A549 (cell line): ENCODE measurements around the gene KLF6. TPM values are rescaled to one million over a fixed set of nuclear protein-coding genes. Genes with fewer than 3 reads are reported as not detected.
A peak's percentile ranks its signal among the peaks of the same experiment; 100 is the strongest.

ENCODE experiments used
- ATAC-seq, 2 experiments: fragments of 200-7000 bp in 1 of 2; fragments of >200 bp in 1 of 2; cut with Nextera tagmentation in 1 of 2; cut with Tn5 transposase in 1 of 2; 3 replicates each; pipeline versions ENCODE4 v1.8.0 to v1.9.1; 2018 to 2020; ENCODE audit warnings: mild to moderate bottlenecking in 1 of 2, moderate library complexity in 1 of 2
- CTCF ChIA-PET: fragments of 300-600 bp; sonication (Branson Sonifier 250); formaldehyde crosslinking; extraction: SDS; loops from one replicate; lab custom pipeline; 2021; ENCODE audit warnings: antibody characterized with exemption, inconsistent platforms; lab: Yijun Ruan, JAX
- POLR2A ChIA-PET: fragments of 350-600 bp; formaldehyde crosslinking; extraction: SDS; loops from one replicate; lab custom pipeline; 2021; ENCODE audit warnings: antibody characterized with exemption, inconsistent platforms; lab: Yijun Ruan, JAX
- DNase-seq, 2 experiments: peaks; one replicate each; pipeline versions ENCODE4 v3.0.0 to v3.0.0-alpha.2; 2011 to 2016; ENCODE audit warnings: low read depth in 1 of 2, low spot score in 1 of 2
- FAIRE-seq: peaks from 2 replicates; lab custom pipeline; 2011; peaks lifted over from hg19 to GRCh38; lab: Jason Lieb, UNC
- H3K27ac ChIP-seq, 2 experiments: fragments of >200 bp; sonication (Bioruptor Twin); formaldehyde crosslinking; 3 replicates each; pipeline ENCODE4 v1.5.1; 2016 to 2017
- H3K4me1 ChIP-seq: fragments of >200 bp; sonication (Bioruptor Twin); formaldehyde crosslinking; 3 replicates; pipeline ENCODE4 v1.6.1; 2016
- H3K4me2 ChIP-seq: fragments of >200 bp; sonication (Bioruptor Twin); formaldehyde crosslinking; 3 replicates; pipeline ENCODE4 v1.6.1; 2016
- H3K4me3 ChIP-seq: fragments of >200 bp; sonication (Bioruptor Twin); formaldehyde crosslinking; 3 replicates; pipeline ENCODE4 v1.5.1; 2016
- H3K9me3 ChIP-seq: fragments of >200 bp; sonication (Bioruptor Twin); formaldehyde crosslinking; 3 replicates; pipeline ENCODE4 v1.6.1; 2016
- BHLHE40 ChIP-seq: IDR thresholded peaks from 2 replicates; pipeline ENCODE4 v1.6.1; 2012; ENCODE audit warnings: low read depth, low read length, inconsistent platforms
- CBX2 ChIP-seq: fragments of 200-600 bp; sonication (generic); IDR thresholded peaks from 2 replicates; pipeline ENCODE4 v1.6.1; 2016; ENCODE audit warnings: low read depth, mild to moderate bottlenecking, borderline replicate concordance
- CEBPB ChIP-seq, 2 experiments: fragments of >200 bp in 1 of 2; sonication (Bioruptor Twin) in 1 of 2; formaldehyde crosslinking in 1 of 2; IDR thresholded peaks; 2 replicates each; pipeline ENCODE4 v1.6.1; 2012 to 2016
- CHD4 ChIP-seq: fragments of 200-600 bp; sonication (generic); IDR thresholded peaks from 2 replicates; pipeline ENCODE4 v1.6.1; 2016; ENCODE audit warnings: antibody characterized with exemption, mild to moderate bottlenecking, borderline replicate concordance
- CTCF ChIP-seq: fragments of >200 bp; sonication (Bioruptor Twin); formaldehyde crosslinking; IDR thresholded peaks from 3 replicates; pipeline ENCODE4 v1.5.1; 2016
- ESRRA ChIP-seq: fragments of 150-350 bp; IDR thresholded peaks from 2 replicates; pipeline ENCODE4 v1.6.1; 2014; ENCODE audit warnings: mild to moderate bottlenecking, low read length, borderline replicate concordance
- GATA3 ChIP-seq: IDR thresholded peaks from 2 replicates; pipeline ENCODE4 v1.6.1; 2012; ENCODE audit warnings: borderline replicate concordance
- HDAC2 ChIP-seq: fragments of 200-600 bp; sonication (generic); IDR thresholded peaks from 2 replicates; pipeline ENCODE4 v1.6.1; 2016
- HOXB13 ChIP-seq: fragments of 250-450 bp; sonication (Bioruptor Pico); IDR thresholded peaks from 2 replicates; pipeline ENCODE4 v1.5.0; 2020; ENCODE audit warnings: low read depth, mild to moderate bottlenecking, moderate library complexity
- HOXB5 ChIP-seq: fragments of 250-450 bp; sonication (Bioruptor Pico); IDR thresholded peaks from 2 replicates; pipeline ENCODE4 v1.5.0; 2020; ENCODE audit warnings: mild to moderate bottlenecking, moderate library complexity
- KDM5A ChIP-seq: fragments of 200-600 bp; sonication (generic); IDR thresholded peaks from 2 replicates; pipeline ENCODE4 v1.6.1; 2016; ENCODE audit warnings: antibody characterized with exemption, mild to moderate bottlenecking
- NR3C1 ChIP-seq: fragments of >200 bp; sonication (Bioruptor Twin); formaldehyde crosslinking; IDR thresholded peaks from 3 replicates; pipeline ENCODE4 v1.6.1; 2017
- POLR2A ChIP-seq: IDR thresholded peaks from 2 replicates; pipeline ENCODE4 v1.6.1; 2012; ENCODE audit warnings: mild to moderate bottlenecking, low read length
- TP53 ChIP-seq: fragments of 250-450 bp; sonication (Bioruptor Pico); IDR thresholded peaks from 2 replicates; pipeline ENCODE4 v1.5.0; 2021; ENCODE audit warnings: mild to moderate bottlenecking, moderate library complexity
- USF2 ChIP-seq: fragments of 450-650 bp; IDR thresholded peaks from 2 replicates; pipeline ENCODE4 v1.6.1; 2014; ENCODE audit warnings: antibody characterized with exemption
- ZFP36 ChIP-seq: fragments of 450-650 bp; IDR thresholded peaks from 2 replicates; pipeline ENCODE4 v1.6.1; 2014; ENCODE audit warnings: borderline replicate concordance; ENCODE audit not compliant: partially characterized antibody
- ZSCAN20 ChIP-seq: fragments of 250-450 bp; sonication (Bioruptor Pico); IDR thresholded peaks from 2 replicates; pipeline ENCODE4 v1.8.0; 2022; ENCODE audit warnings: mild to moderate bottlenecking, moderate library complexity
- WGBS: methylation state at CpG from one replicate; pipeline ENCODE4 v1.1.6; 2017; ENCODE audit errors: missing lambda C conversion rate; 5-methylcytosine and 5-hydroxymethylcytosine counted together
- polyA plus RNA-seq, 4 experiments: library from polyadenylated mRNA; depleted of rRNA in 3 of 4; stranded (reverse); fragments of >200 nt; fragmentation: RNase III in 1 of 4; extraction: RNeasy Plus Mini Kit Qiagen cat#74134 plus additional on column Dnase treatment in 1 of 4; gene quantifications; 2 replicates in 3 of 4; 3 replicates in 1 of 4; pipeline ENCODE4 v1.2.3, GENCODE V29; 2011 to 2017
- TF ChIP-seq, protein P1 (sequence below): IDR thresholded peaks from 2 replicates; pipeline ENCODE4 v1.6.1; 2012
- TF ChIP-seq, protein P2 (sequence below): IDR thresholded peaks from 2 replicates; pipeline ENCODE4 v1.6.1; 2012
- TF ChIP-seq, protein P3 (sequence below): fragments of 200-600 bp; sonication (generic); IDR thresholded peaks from 2 replicates; pipeline ENCODE4 v1.6.1; 2016; ENCODE audit warnings: antibody characterized with exemption, mild to moderate bottlenecking, moderate library complexity

KLF6 gene
- polyA plus RNA-seq, 2 of the 4 experiments (the other 2 are of a cell fraction), result 31.9 to 86.8 TPM

DNA sequence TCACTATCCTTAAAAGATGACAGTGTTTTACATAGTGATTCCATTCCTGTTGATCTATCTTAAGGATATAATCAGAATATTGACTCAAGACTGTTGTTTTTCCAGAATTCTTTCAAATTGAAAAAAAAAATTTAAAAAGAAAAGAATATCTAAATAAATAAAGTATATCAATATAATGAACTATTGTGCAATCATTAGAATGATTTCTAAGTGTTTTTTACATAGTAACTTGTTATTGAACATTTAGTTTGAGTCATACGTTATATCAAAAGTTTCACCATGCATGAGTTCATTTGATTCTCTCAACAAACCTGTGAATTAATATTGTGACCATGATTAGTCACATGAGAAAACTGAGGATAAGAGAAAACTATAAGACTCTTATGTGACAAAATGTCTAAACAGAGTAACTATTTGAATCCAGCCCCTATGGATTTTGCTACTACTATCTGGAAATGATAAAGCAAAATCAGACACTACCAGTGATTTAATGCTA lies 46.1 kb downstream of the KLF6 start:
- FAIRE-seq, result no peak
- no peak for ATAC-seq

DNA sequence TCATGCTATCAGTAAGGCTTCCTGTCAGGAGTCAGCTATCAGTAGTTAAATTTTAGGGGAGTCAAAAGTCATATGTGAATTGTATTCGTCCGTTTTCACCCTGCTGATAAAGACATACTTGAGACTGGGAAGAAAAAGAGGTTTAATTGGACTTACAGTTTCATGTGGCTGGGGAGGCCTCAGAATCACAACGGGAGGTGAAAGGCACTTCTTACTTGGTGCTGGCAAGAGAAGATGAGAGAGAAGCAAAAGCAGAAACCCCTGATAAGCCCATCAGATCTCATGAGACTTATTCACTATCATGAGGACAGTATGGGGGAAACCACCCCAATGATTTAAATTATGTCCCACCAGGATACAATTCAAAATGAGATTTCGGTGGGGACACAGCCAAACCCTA lies 47.1 kb downstream of the KLF6 start:
- H3K9me3 ChIP-seq, result no peaks in the 10 kb centered on the region; the same call in 2 of the 3 replicates
- H3K4me3 ChIP-seq, result no peak overlapping the region
- no peak overlapping the region for H3K27ac ChIP-seq
- WGBS, result 89% methylated on average over 4 of the region's 4 CpGs
- ChIA-PET CTCF (no interaction called here), POLR2A (no interaction called here)
- no peak for DNase-seq
- no peak for FAIRE-seq
- no peak for ATAC-seq
- H3K4me2 ChIP-seq, result no peak overlapping the region
- peaks cover 27% of the 10 kb centered on the region for H3K4me1 ChIP-seq
- TF ChIP-seq CEBPB (IDR thresholded peaks at IDR 0.05), result no peak
- TF ChIP-seq ESRRA, result no peak
- TF ChIP-seq KDM5A, result no peak
- TF ChIP-seq ZSCAN20, result no peak
- no peak for TF ChIP-seq BHLHE40
- no peak for TF ChIP-seq GATA3
- TF ChIP-seq, protein P1, sequence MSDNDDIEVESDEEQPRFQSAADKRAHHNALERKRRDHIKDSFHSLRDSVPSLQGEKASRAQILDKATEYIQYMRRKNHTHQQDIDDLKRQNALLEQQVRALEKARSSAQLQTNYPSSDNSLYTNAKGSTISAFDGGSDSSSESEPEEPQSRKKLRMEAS, result no peak
- no peak for TF ChIP-seq TP53 (CRISPR knock-in tag)
- TF ChIP-seq, protein P2, sequence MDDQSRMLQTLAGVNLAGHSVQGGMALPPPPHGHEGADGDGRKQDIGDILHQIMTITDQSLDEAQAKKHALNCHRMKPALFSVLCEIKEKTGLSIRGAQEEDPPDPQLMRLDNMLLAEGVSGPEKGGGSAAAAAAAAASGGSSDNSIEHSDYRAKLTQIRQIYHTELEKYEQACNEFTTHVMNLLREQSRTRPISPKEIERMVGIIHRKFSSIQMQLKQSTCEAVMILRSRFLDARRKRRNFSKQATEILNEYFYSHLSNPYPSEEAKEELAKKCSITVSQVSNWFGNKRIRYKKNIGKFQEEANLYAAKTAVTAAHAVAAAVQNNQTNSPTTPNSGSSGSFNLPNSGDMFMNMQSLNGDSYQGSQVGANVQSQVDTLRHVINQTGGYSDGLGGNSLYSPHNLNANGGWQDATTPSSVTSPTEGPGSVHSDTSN, result no peak
- TF ChIP-seq USF2, result no peak
- TF ChIP-seq, protein P3, sequence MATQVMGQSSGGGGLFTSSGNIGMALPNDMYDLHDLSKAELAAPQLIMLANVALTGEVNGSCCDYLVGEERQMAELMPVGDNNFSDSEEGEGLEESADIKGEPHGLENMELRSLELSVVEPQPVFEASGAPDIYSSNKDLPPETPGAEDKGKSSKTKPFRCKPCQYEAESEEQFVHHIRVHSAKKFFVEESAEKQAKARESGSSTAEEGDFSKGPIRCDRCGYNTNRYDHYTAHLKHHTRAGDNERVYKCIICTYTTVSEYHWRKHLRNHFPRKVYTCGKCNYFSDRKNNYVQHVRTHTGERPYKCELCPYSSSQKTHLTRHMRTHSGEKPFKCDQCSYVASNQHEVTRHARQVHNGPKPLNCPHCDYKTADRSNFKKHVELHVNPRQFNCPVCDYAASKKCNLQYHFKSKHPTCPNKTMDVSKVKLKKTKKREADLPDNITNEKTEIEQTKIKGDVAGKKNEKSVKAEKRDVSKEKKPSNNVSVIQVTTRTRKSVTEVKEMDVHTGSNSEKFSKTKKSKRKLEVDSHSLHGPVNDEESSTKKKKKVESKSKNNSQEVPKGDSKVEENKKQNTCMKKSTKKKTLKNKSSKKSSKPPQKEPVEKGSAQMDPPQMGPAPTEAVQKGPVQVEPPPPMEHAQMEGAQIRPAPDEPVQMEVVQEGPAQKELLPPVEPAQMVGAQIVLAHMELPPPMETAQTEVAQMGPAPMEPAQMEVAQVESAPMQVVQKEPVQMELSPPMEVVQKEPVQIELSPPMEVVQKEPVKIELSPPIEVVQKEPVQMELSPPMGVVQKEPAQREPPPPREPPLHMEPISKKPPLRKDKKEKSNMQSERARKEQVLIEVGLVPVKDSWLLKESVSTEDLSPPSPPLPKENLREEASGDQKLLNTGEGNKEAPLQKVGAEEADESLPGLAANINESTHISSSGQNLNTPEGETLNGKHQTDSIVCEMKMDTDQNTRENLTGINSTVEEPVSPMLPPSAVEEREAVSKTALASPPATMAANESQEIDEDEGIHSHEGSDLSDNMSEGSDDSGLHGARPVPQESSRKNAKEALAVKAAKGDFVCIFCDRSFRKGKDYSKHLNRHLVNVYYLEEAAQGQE, result no peak
- TF ChIP-seq CHD4, result no peak
- no peak for TF ChIP-seq ZFP36
- no peak for TF ChIP-seq HDAC2
- no peak for TF ChIP-seq NR3C1
- TF ChIP-seq CBX2, result no peak
- no peak for TF ChIP-seq HOXB13 (CRISPR knock-in tag)
- no peak for TF ChIP-seq CTCF
- TF ChIP-seq POLR2A, result no peak

More for the DNA sequence above, 46.1 kb downstream of the KLF6 start:
- Histone ChIP-seq H3K27ac (peak overlapping the region in 1 of 2 experiments; percentile 44; a peak in 2 of 6 replicates), H3K4me1 (peaks cover 27% of the 10 kb centered on the region), H3K4me3 (no peak overlapping the region), H3K9me3 (no peaks in the 10 kb centered on the region; the same call in 2 of the 3 replicates), H3K4me2 (no peak overlapping the region)
- ChIA-PET CTCF (interaction anchor here (0.7 kb wide), 1 partner anchor 184 kb away, joined by 3 read pairs; no protein-coding TSS in a partner anchor), POLR2A (interaction anchor here (1.7 kb wide), 1 partner anchor 36 kb away, joined by 7 read pairs; no protein-coding TSS in a partner anchor)
- DNase-seq, result no peak
- WGBS, result 88% methylated on average over 1 of the region's 1 CpG
- TF ChIP-seq KDM5A (no peak), CEBPB (IDR thresholded peaks at IDR 0.05) (peak in 1 of 2 experiments; percentile 39; a peak in 1 of 4 replicates), HOXB5 (CRISPR knock-in tag) (no peak)
- TF ChIP-seq, protein P1, result no peak
- TF ChIP-seq, all 56 proteins: peak for 1
